Activated T-helper 1 cell treated with anti-CD3 and anti-CD28 coated beads, Interleukin-12 subunit alpha, Interleukin-12 subunit beta, Interleukin-2, Interleukin-4 antibody, amounts not matched to agents 30 ng/mL and 10 ng/mL and 1 ng/mL, durations not matched to agents 14 hours and 24 hours and 36 hours (primary cell): Measurements from ENCODE around the gene MLKL. TPM values are rescaled to one million over a fixed set of nuclear protein-coding genes. Genes with fewer than 3 reads are reported as not detected.
A peak's percentile ranks its signal among the peaks of the same experiment; 100 is the strongest.

Experiments used
- DNase-seq: peaks from one replicate; pipeline ENCODE4 v3.0.0; 2021; ENCODE audit warnings: low spot score
- H3K27ac Mint-ChIP-seq: one replicate; pipeline ENCODE4 v1.8.0; 2021; ENCODE audit warnings: mild to moderate bottlenecking, mixed read lengths
- H3K27me3 Mint-ChIP-seq: one replicate; pipeline ENCODE4 v1.8.0; 2022; ENCODE audit warnings: mild to moderate bottlenecking, moderate library complexity, mixed read lengths; ENCODE audit not compliant: insufficient read depth
- H3K36me3 Mint-ChIP-seq: one replicate; pipeline ENCODE4 v1.8.0; 2021; ENCODE audit warnings: low read depth, mixed read lengths
- H3K4me1 Mint-ChIP-seq: one replicate; pipeline ENCODE4 v1.8.0; 2021; ENCODE audit warnings: low read depth, mixed read lengths
- H3K4me3 Mint-ChIP-seq: one replicate; pipeline ENCODE4 v1.8.0; 2021; ENCODE audit warnings: mild to moderate bottlenecking, moderate library complexity, mixed read lengths
- H3K9me3 Mint-ChIP-seq: one replicate; pipeline ENCODE4 v1.8.0; 2021; ENCODE audit warnings: mixed read lengths
- intact Hi-C: fragments of 100-400 bp; cut with micrococcal nuclease; formaldehyde crosslinking; loops from one replicate; pipeline ENCODE4 v1.15.1; 2024
- total RNA-seq: library from RNA; stranded (reverse); gene quantifications from 2 replicates; pipeline ENCODE4 v1.2.3, GENCODE V29; 2022

The MLKL gene
- total RNA-seq, 1 donor from 2014 or later = 23.9 TPM

GRCh38 chr16:74710401-74710800 lies 9.7 kb upstream of the MLKL start:
- intact Hi-C loops = no loop called here
- DNase-seq = no peak
- Mint-ChIP-seq H3K36me3 (no peaks in the 10 kb centered on the region), H3K27ac (no peak overlapping the region), H3K4me1 (peaks cover 7% of the 10 kb centered on the region), H3K27me3 (no peaks in the 10 kb centered on the region), H3K4me3 (no peak overlapping the region), H3K9me3 (no peaks in the 10 kb centered on the region)

GRCh38 chr16:74709441-74709877 lies 8.8 kb upstream of the MLKL start:
- no peak overlapping the region for H3K4me3 Mint-ChIP-seq
- H3K36me3 Mint-ChIP-seq = no peaks in the 10 kb centered on the region
- no peaks in the 10 kb centered on the region for H3K27me3 Mint-ChIP-seq
- no peaks in the 10 kb centered on the region for H3K9me3 Mint-ChIP-seq
- intact Hi-C loops = loop anchor here (1.0 to 10.0 kb wide), 11 partner anchors 9 to 845 kb away; partner anchors contain the start of genes FA2H, MLKL, PSMD7 and TMEM231
- H3K4me1 Mint-ChIP-seq = peaks cover 7% of the 10 kb centered on the region
- H3K27ac Mint-ChIP-seq = no peak overlapping the region
- peak; percentile 67 for DNase-seq

GRCh38 chr16:74700116-74700437 lies 585 bp downstream of the MLKL start:
- Mint-ChIP-seq H3K9me3 (no peaks in the 10 kb centered on the region), H3K4me3 (peak overlapping the region; percentile 100), H3K27me3 (no peaks in the 10 kb centered on the region), H3K27ac (peak overlapping the region; percentile 99), H3K36me3 (peaks cover 24% of the 10 kb centered on the region), H3K4me1 (peaks cover 65% of the 10 kb centered on the region)
- peak; percentile 10 for DNase-seq
- intact Hi-C loops = loop anchor here (1.0 to 10.0 kb wide), 9 partner anchors 9 to 947 kb away; partner anchors contain the start of genes GLG1, KARS1, PSMD7 and RFWD3

GRCh38 chr16:74699666-74700065 lies 996 bp downstream of the MLKL start:
- DNase-seq = no peak
- Mint-ChIP-seq H3K27me3 (no peaks in the 10 kb centered on the region), H3K27ac (no peak overlapping the region), H3K4me1 (peaks cover 65% of the 10 kb centered on the region), H3K9me3 (no peaks in the 10 kb centered on the region), H3K4me3 (peak overlapping the region; percentile 100), H3K36me3 (peaks cover 25% of the 10 kb centered on the region)
- intact Hi-C loops = loop anchor here (1.0 to 10.0 kb wide), 10 partner anchors 10 to 947 kb away; partner anchors contain the start of genes GLG1, KARS1, PSMD7 and RFWD3

GRCh38 chr16:74698222-74698621 lies 2.4 kb downstream of the MLKL start:
- H3K27me3 Mint-ChIP-seq = no peaks in the 10 kb centered on the region
- no peak for DNase-seq
- H3K9me3 Mint-ChIP-seq = no peaks in the 10 kb centered on the region
- H3K27ac Mint-ChIP-seq = peak overlapping the region; percentile 65
- peaks cover 65% of the 10 kb centered on the region for H3K4me1 Mint-ChIP-seq
- intact Hi-C loops = loop anchor here (5.0 kb wide), 1 partner anchor 331 kb away; no protein-coding TSS in a partner anchor
- peak overlapping the region; percentile 100 for H3K4me3 Mint-ChIP-seq
- H3K36me3 Mint-ChIP-seq = peaks cover 34% of the 10 kb centered on the region

- H3K9me3 Mint-ChIP-seq = no peaks in the 10 kb centered on the region
- H3K4me1 Mint-ChIP-seq = peaks cover 50% of the 10 kb centered on the region
- H3K27me3 Mint-ChIP-seq = no peaks in the 10 kb centered on the region
- H3K36me3 Mint-ChIP-seq = peaks cover 53% of the 10 kb centered on the region
- peak overlapping the region; percentile 70 for H3K27ac Mint-ChIP-seq
- peak; percentile 66 for DNase-seq
- peak overlapping the region; percentile 84 for H3K4me3 Mint-ChIP-seq
- intact Hi-C loops = loop anchor here (1.0 to 5.0 kb wide), 2 partner anchors 28 to 328 kb away; no protein-coding TSS in a partner anchor
Measured at GRCh38 chr16:74695450-74696422, 4.9 kb downstream of the MLKL start.

DNA sequence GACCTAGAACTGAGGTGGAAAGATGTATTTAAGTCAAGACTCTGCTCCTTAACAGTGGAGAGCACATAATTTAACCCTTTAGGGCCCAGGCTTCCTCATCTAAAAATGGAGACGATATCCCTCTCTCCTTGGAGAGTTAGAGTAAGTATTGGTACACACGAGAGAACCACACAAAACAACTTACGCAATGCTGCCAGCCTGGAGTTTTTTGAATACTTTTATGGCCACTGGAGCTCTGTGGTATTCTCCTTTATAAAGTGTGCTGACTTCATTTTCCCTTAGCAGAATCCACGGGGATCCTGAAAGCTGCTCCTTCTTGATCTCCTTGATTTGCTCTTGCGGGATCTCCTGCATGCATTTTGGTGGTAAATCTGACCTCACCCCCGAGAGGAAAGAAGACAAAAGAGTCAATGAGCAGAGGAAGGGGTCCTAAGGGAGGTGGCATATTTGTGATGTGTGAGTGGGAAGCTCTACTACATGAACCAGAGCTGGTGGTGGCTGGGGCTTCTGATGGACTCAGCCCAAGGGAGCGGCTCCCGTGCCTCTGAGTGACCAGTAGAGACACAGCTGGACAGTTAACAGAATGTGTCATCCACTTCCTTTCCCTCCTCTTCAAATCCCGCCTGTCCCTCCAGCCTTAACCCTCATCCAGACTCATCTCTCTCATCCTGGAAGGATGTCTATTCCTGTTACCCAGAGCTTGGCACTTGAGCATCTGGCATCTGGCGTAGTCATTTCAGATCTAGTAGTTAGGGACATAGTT lies 9.4 kb downstream of the MLKL start:
- no peak overlapping the region for H3K4me3 Mint-ChIP-seq
- peaks cover 62% of the 10 kb centered on the region for H3K36me3 Mint-ChIP-seq
- H3K9me3 Mint-ChIP-seq = no peaks in the 10 kb centered on the region
- H3K4me1 Mint-ChIP-seq = peaks cover 11% of the 10 kb centered on the region
- DNase-seq = no peak
- no peaks in the 10 kb centered on the region for H3K27me3 Mint-ChIP-seq
- no peak overlapping the region for H3K27ac Mint-ChIP-seq
- intact Hi-C loops = no loop called here

DNA sequence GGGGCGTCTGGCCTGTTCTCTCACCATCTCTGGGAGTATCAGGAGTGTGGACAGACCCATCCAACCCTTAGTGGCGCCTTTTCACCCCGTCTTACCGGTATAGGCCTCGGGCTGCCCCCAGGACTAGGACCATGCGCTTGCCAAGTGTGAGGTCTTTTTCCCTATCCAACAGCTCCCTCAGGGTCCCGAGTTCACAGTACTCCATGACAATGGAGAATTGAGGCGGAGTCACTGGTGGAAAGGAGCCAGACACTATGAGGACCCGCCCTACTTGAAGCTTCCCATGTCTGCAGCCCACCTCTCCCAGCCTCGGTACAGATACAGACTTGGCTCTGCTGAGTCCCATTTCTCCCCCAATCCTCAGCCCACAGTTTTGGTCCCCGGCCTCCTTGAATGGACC lies 18.1 kb downstream of the MLKL start:
- intact Hi-C loops = no loop called here
- Mint-ChIP-seq H3K36me3 (peaks cover 24% of the 10 kb centered on the region), H3K4me3 (no peak overlapping the region), H3K27me3 (no peaks in the 10 kb centered on the region), H3K27ac (no peak overlapping the region), H3K4me1 (no peaks in the 10 kb centered on the region), H3K9me3 (no peaks in the 10 kb centered on the region)
- DNase-seq = no peak

- no peaks in the 10 kb centered on the region for H3K27me3 Mint-ChIP-seq
- H3K27ac Mint-ChIP-seq = no peak overlapping the region
- peaks cover 26% of the 10 kb centered on the region for H3K36me3 Mint-ChIP-seq
- H3K4me3 Mint-ChIP-seq = no peak overlapping the region
- H3K9me3 Mint-ChIP-seq = no peaks in the 10 kb centered on the region
- no peak for DNase-seq
- H3K4me1 Mint-ChIP-seq = no peaks in the 10 kb centered on the region
- intact Hi-C loops = no loop called here
Measured at GRCh38 chr16:74680681-74681080, 20.0 kb downstream of the MLKL start.

- Mint-ChIP-seq H3K4me1 (no peaks in the 10 kb centered on the region), H3K4me3 (no peak overlapping the region), H3K27ac (no peak overlapping the region), H3K9me3 (no peaks in the 10 kb centered on the region), H3K27me3 (no peaks in the 10 kb centered on the region), H3K36me3 (peaks cover 28% of the 10 kb centered on the region)
- intact Hi-C loops = no loop called here
- no peak for DNase-seq
Measured at GRCh38 chr16:74679983-74680382, 20.7 kb downstream of the MLKL start.

GRCh38 chr16:74677868-74678267 lies 22.8 kb downstream of the MLKL start:
- intact Hi-C loops = no loop called here
- Mint-ChIP-seq H3K27ac (no peak overlapping the region), H3K4me3 (no peak overlapping the region), H3K9me3 (no peaks in the 10 kb centered on the region), H3K4me1 (no peaks in the 10 kb centered on the region), H3K27me3 (no peaks in the 10 kb centered on the region), H3K36me3 (peaks cover 31% of the 10 kb centered on the region)
- DNase-seq = no peak

GRCh38 chr16:74673876-74674275 lies 26.8 kb downstream of the MLKL start:
- intact Hi-C loops = no loop called here
- H3K36me3 Mint-ChIP-seq = peaks cover 36% of the 10 kb centered on the region
- no peaks in the 10 kb centered on the region for H3K9me3 Mint-ChIP-seq
- no peak for DNase-seq
- no peaks in the 10 kb centered on the region for H3K4me1 Mint-ChIP-seq
- H3K27me3 Mint-ChIP-seq = no peaks in the 10 kb centered on the region
- H3K27ac Mint-ChIP-seq = no peak overlapping the region
- no peak overlapping the region for H3K4me3 Mint-ChIP-seq
